ENCODE results near the gene POU3F1.

GRCh38 chr1:38059635-38060250, 13.2 kb upstream of the POU3F1 start:
- TF ChIP-seq CTCF (IDR thresholded peaks at IDR 0.05 in 8 of 11, conservative IDR thresholded peaks at IDR 0.05 in 3 of 11) (no peak), POLR2AphosphoS5 (IDR thresholded peaks at IDR 0.05) (no peak)

Measured in spleen (tissue), 7 donors.